ENCODE results near the gene BGN. TPM values are rescaled to one million over a fixed set of nuclear protein-coding genes. Genes with fewer than 3 reads are reported as not detected.

BGN gene
- total and polyA plus RNA-seq, 2 donors from 2014 or later, result 164 to 288 TPM

DNA sequence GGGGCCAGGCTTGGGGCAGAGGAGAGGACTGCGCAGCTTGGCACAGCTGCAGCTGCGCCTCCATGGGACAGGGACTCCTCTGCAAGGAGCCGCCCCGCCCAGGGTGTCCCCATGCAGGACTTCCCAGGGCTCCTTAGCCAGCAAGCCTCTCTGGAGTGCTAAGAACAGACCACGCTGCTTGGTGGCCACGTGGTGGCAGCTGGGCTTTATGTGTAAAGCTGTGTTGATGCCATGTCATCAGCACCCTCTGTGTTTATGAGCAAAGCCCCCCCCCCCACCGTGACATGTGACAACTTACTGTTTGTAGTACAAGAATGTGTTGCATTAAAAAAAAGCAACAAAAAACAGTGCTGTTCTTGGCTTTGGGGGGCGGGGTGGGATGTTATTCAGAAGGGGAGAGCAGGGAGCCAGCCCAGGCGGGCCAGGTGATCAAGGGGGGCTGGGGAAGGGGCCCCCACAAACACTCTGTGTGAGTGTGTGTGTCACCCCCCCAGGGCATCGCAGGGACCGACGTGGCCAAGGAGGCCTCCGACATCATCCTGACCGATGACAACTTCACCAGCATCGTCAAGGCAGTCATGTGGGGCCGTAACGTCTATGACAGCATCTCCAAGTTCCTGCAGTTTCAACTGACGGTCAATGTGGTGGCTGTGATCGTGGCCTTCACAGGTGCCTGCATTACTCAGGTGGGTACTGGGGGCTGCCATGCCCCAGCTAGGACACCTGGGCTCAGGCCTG is 63.0 kb downstream of the BGN start:
- Histone ChIP-seq H3K9ac (ENCODE audit: low read length in 3 of 3) (no peak overlapping the region), H3K27me3 (ENCODE audit: control insufficient read depth, insufficient read depth, low read length) (no peaks in the 10 kb centered on the region), H3K27ac (ENCODE audit: low read depth in 2 of 2, low read length in 2 of 2) (no peak overlapping the region), H3K4me1 (ENCODE audit: control insufficient read depth in 2 of 3, insufficient read depth in 2 of 3, low read depth in 1 of 3, low read length in 3 of 3) (no peaks in the 10 kb centered on the region), H3K4me3 (ENCODE audit: low read length in 3 of 3) (no peak overlapping the region), H3K36me3 (ENCODE audit: control insufficient read depth in 2 of 3, insufficient read depth in 3 of 3, low read length in 3 of 3) (no peaks in the 10 kb centered on the region), H3K9me3 (ENCODE audit: control insufficient read depth in 2 of 3, insufficient read depth in 1 of 3, low read length in 3 of 3) (no peaks in the 10 kb centered on the region)
- DNase-seq (no peak), FAIRE-seq (no peak)
- intact Hi-C loops (cut with DNase I), result no loop called here
- TF ChIP-seq, protein P1, sequence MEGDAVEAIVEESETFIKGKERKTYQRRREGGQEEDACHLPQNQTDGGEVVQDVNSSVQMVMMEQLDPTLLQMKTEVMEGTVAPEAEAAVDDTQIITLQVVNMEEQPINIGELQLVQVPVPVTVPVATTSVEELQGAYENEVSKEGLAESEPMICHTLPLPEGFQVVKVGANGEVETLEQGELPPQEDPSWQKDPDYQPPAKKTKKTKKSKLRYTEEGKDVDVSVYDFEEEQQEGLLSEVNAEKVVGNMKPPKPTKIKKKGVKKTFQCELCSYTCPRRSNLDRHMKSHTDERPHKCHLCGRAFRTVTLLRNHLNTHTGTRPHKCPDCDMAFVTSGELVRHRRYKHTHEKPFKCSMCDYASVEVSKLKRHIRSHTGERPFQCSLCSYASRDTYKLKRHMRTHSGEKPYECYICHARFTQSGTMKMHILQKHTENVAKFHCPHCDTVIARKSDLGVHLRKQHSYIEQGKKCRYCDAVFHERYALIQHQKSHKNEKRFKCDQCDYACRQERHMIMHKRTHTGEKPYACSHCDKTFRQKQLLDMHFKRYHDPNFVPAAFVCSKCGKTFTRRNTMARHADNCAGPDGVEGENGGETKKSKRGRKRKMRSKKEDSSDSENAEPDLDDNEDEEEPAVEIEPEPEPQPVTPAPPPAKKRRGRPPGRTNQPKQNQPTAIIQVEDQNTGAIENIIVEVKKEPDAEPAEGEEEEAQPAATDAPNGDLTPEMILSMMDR (IDR thresholded peaks at IDR 0.05; ENCODE audit: borderline replicate concordance, extremely low read depth, insufficient read depth), result no peak

Other genes with a start within 250 kb of the BGN start
- gene PNMA6F, start 173.2 kb upstream of the BGN start, total RNA-seq, result not detected
- gene PNMA6F, start 173.2 kb upstream of the BGN start, polyA plus RNA-seq (ENCODE audit: insufficient read depth, low read depth, low replicate concordance), result not detected
- gene ZNF275, start 160.8 kb upstream of the BGN start, total RNA-seq, result 11.2 TPM
- gene ZNF275, start 160.8 kb upstream of the BGN start, polyA plus RNA-seq (ENCODE audit: insufficient read depth, low read depth, low replicate concordance), result 4.3 TPM
- gene PNMA6E, start 93.6 kb upstream of the BGN start, total RNA-seq, result not detected
- not detected for gene PNMA6E, start 93.6 kb upstream of the BGN start, polyA plus RNA-seq (ENCODE audit: insufficient read depth, low read depth, low replicate concordance)
- gene ZFP92, start 83.5 kb upstream of the BGN start, total RNA-seq, result 0.91 TPM
- gene ZFP92, start 83.5 kb upstream of the BGN start, polyA plus RNA-seq (ENCODE audit: insufficient read depth, low read depth, low replicate concordance), result 0.47 TPM
- gene TREX2, start 48.9 kb upstream of the BGN start, total RNA-seq, result 1.4 TPM
- 0.67 TPM for gene TREX2, start 48.9 kb upstream of the BGN start, polyA plus RNA-seq (ENCODE audit: insufficient read depth, low read depth, low replicate concordance)
- gene HAUS7, start 24.4 kb upstream of the BGN start, total RNA-seq, result 28.1 TPM
- gene HAUS7, start 24.4 kb upstream of the BGN start, polyA plus RNA-seq (ENCODE audit: insufficient read depth, low read depth, low replicate concordance), result 47.6 TPM
- gene ATP2B3, start 22.7 kb downstream of the BGN start, total RNA-seq, result not detected
- gene ATP2B3, start 22.7 kb downstream of the BGN start, polyA plus RNA-seq (ENCODE audit: insufficient read depth, low read depth, low replicate concordance), result 0.37 TPM
- 14.6 TPM for gene CCNQ, start 104.2 kb downstream of the BGN start, total RNA-seq
- 35.4 TPM for gene CCNQ, start 104.2 kb downstream of the BGN start, polyA plus RNA-seq (ENCODE audit: insufficient read depth, low read depth, low replicate concordance)
- gene DUSP9, start 152.2 kb downstream of the BGN start, total RNA-seq, result 4.7 TPM
- 81.4 TPM for gene DUSP9, start 152.2 kb downstream of the BGN start, polyA plus RNA-seq (ENCODE audit: insufficient read depth, low read depth, low replicate concordance)
- 1.5 TPM for gene PNCK, start 178.8 kb downstream of the BGN start, total RNA-seq
- gene PNCK, start 178.8 kb downstream of the BGN start, polyA plus RNA-seq (ENCODE audit: insufficient read depth, low read depth, low replicate concordance), result 5.5 TPM
- gene SLC6A8, start 192.9 kb downstream of the BGN start, total RNA-seq, result 110 TPM
- gene SLC6A8, start 192.9 kb downstream of the BGN start, polyA plus RNA-seq (ENCODE audit: insufficient read depth, low read depth, low replicate concordance), result 79.7 TPM
- 218 TPM for gene BCAP31, start 229.4 kb downstream of the BGN start, total RNA-seq
- gene BCAP31, start 229.4 kb downstream of the BGN start, polyA plus RNA-seq (ENCODE audit: insufficient read depth, low read depth, low replicate concordance), result 246 TPM
- gene ABCD1, start 229.9 kb downstream of the BGN start, total RNA-seq, result 13.7 TPM
- 5.2 TPM for gene ABCD1, start 229.9 kb downstream of the BGN start, polyA plus RNA-seq (ENCODE audit: insufficient read depth, low read depth, low replicate concordance)

Data from kidney (tissue), 14 donors.